Measurements from ENCODE around the gene KIR3DL2.
"Not testable (repeated sequence)": the region's sequence is repeated elsewhere in the genome, so short reads cannot be mapped to it uniquely, and the experiment has no call there.

The KIR3DL2 gene

GRCh38 chr19:54850061-54850640 is at the start of gene KIR3DL2:
TSS of gene KIR3DL2 (plus strand) at chr19:54850443. CDS start at chr19:54850476, 33 bp downstream.
- DNase-seq (ENCODE audit: low read depth in 2 of 2): peak in 1 of 2 donors; percentile 21

DNA sequence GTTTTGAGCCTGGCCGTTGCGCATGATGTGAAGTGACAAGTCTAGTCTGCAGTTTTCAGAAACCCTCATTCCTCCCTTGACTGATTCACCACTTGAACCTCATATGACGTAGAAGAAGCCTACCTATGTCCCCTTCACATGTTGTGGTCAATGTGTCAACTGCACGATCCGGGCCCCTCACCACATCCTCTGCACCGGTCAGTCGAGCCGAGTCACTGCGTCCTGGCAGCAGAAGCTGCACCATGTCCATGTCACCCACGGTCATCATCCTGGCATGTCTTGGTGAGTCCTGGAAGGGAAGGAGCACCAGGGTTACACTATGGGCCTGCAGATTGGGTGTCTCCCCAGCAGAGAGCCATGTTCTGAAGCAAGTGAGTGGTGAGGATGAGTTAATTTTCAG is 46.8 kb upstream of the KIR3DL2 start, which contains the start of gene KIR2DL4:
Gene KIR2DL4 (plus strand): TSS at position 201 of the 400 bp plus-strand sequence. CDS start 42 bp downstream, at position 243.
- DNase-seq (ENCODE audit: low read depth in 2 of 2): peak; percentile 25 to 39

- peak in 1 of 2 donors; percentile 18 for DNase-seq (ENCODE audit: low read depth in 2 of 2)
Measured at GRCh38 chr19:54804101-54804500, 46.1 kb upstream of the KIR3DL2 start.

DNA sequence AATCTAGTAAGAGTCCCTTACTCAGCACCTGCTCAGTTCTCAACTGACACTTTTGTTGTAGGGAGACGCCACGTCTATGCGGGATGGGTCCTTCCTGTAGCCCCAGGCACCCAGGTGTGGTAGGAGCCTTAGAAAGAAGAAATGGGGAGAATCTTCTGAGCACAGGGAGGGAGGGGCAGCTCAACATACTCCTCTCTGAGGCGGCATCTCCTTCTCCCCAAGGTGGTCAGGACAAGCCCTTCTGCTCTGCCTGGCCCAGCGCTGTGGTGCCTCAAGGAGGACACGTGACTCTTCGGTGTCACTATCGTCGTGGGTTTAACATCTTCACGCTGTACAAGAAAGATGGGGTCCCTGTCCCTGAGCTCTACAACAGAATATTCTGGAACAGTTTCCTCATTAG is 45.7 kb upstream of the KIR3DL2 start:
- no peak for DNase-seq (ENCODE audit: low read depth in 2 of 2)

- no peak for DNase-seq (ENCODE audit: low read depth in 2 of 2)
Measured at GRCh38 chr19:54805665-54806515, 44.4 kb upstream of the KIR3DL2 start.

DNA sequence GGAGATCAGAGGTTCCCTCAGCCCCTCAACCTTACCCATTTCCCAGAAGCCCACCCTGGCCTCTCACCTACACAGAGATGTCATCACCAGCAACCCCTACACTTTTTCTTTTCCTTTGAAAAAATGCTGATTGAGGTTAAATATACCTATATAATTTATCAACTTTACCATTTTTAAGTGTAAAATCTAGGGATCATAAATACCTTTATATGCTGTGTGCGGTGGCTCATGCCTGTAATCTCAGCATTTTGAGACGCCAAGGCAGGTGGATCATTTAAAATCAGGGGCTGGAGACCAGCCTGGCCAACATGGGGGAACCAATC is 43.8 kb upstream of the KIR3DL2 start:
- no peak for DNase-seq (ENCODE audit: low read depth in 2 of 2)

DNA sequence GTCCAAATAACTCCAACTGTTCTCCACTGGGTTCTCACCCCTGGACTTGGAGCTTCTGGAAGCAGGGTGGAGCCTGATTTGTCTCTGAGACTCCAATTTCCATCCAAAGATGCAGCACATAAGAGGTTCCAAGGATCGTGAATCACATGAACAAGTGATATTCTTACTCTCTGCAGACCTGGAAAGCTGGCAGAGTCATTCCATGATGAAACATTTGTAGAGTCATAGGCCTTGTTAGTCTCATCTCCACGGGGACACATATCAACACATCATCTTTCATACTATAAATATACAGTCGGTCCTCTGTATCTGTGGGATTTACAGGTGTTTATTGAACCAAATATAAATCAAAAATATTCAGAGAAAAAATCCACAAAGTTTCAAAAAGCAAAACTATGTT is 35.7 kb upstream of the KIR3DL2 start:
- not testable (repeated sequence) for DNase-seq (ENCODE audit: low read depth in 2 of 2)

DNA sequence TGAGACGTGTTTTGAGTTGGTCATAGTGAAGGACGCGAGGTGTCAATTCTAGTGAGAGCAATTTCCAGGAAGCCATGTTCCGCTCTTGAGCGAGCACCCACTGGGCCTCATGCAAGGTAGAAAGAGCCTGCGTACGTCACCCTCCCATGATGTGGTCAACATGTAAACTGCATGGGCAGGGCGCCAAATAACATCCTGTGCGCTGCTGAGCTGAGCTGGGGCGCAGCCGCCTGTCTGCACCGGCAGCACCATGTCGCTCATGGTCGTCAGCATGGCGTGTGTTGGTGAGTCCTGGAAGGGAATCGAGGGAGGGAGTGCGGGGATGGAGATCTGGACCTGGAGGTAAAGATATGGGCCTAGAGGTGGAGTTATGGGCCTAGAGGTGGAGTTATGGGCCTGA is 34.0 kb upstream of the KIR3DL2 start, which contains the start of gene KIR3DL1:
Gene KIR3DL1 (plus strand): TSS at position 218 of the 400 bp plus-strand sequence.
- not testable (repeated sequence) for DNase-seq (ENCODE audit: low read depth in 2 of 2)

DNA sequence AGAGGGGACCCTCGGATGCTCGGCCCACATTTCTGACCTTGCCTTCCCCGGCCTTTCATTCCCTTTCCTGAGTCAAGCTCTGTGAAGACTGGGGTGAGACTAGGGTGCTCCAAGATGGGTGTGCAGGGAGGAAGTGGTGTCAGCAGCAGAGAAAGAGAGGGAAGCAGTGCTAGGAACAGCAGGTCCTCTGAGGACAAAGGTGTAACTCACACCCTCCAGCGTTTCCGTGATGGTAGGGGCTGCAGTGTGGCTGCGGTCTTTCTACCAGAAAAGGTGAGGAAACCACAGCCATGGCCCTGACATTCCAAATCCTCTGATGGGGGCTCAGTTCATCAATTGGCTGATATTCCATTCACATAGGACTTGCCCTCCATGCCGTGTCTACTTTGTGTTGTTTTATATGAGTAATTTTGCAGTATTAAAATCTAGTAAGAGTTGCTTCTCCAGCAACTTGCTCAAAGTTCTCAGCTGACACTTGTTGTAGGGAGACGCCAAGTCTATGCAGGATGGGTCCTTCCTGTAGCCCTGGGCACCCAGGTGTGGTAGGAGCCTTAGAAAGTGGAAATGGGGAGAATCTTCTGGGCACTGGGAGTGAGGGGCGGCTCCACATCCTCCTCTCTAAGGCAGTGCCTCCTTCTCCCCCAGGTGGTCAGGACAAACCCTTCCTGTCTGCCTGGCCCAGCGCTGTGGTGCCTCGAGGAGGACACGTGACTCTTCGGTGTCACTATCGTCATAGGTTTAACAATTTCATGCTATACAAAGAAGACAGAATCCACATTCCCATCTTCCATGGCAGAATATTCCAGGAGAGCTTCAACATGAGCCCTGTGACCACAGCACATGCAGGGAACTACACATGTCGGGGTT is 32.3 kb upstream of the KIR3DL2 start:
- DNase-seq (ENCODE audit: low read depth in 2 of 2): no peak

- not testable (repeated sequence) for DNase-seq (ENCODE audit: low read depth in 2 of 2)
Measured at GRCh38 chr19:54824416-54824815, 25.8 kb upstream of the KIR3DL2 start.

DNA sequence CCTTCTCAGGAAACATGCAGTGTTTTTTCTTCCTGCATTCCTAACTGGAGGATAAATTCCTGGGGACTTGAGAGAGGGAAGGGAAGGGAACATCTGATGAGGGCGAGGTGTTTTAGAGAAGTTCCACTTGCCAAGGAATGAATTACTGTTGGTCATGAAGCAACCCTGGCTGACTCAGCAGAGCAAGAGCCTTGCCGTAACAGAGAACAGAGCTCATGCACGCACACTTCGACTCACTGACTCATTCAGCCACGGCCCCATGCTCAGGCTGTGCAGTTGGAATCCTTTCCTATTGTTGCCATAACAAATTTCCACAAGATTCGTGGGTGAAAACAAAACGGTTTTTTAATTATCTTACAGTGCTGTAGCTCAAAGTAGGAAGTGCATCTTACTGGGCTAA is 24.9 kb upstream of the KIR3DL2 start:
- DNase-seq (ENCODE audit: low read depth in 2 of 2): not testable (repeated sequence)

DNA sequence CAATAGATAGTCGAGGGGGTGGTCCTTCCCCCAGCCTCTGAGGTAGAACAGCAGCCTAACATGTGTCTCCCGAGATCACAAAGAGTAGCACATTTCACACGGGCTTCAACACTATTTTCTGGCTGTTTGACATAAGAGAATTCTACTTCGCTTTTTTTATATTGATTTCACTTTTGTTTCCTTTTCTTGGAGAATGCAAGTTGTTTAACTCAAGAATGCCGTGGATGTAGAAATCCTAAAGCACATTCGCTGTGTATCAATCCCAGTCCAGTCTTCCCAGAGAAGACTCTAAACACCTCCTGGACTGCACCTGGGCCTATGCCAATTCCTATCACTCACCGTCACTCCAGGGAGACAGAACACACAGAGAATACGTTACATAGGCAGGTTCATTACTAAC is 22.2 kb upstream of the KIR3DL2 start:
- not testable (repeated sequence) for DNase-seq (ENCODE audit: low read depth in 2 of 2)

GRCh38 chr19:54832496-54832895 is 17.7 kb upstream of the KIR3DL2 start, which contains the start of gene KIR2DS4:
TSS of gene KIR2DS4 (plus strand) at chr19:54832676.
- DNase-seq (ENCODE audit: low read depth in 2 of 2): not testable (repeated sequence)

- DNase-seq (ENCODE audit: low read depth in 2 of 2): peak in 1 of 2 donors; percentile 21
Measured at GRCh38 chr19:54835126-54835525, 15.1 kb upstream of the KIR3DL2 start.

DNA sequence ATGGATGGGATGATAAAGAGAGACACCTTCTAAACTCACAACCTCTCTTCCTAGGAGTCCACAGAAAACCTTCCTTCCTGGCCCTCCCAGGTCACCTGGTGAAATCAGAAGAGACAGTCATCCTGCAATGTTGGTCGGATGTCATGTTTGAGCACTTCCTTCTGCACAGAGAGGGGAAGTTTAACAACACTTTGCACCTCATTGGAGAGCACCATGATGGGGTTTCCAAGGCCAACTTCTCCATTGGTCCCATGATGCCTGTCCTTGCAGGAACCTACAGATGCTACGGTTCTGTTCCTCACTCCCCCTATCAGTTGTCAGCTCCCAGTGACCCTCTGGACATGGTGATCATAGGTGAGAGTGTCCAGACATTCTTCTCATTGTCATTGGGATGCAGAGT is 12.7 kb upstream of the KIR3DL2 start:
- not testable (repeated sequence) for DNase-seq (ENCODE audit: low read depth in 2 of 2)

DNA sequence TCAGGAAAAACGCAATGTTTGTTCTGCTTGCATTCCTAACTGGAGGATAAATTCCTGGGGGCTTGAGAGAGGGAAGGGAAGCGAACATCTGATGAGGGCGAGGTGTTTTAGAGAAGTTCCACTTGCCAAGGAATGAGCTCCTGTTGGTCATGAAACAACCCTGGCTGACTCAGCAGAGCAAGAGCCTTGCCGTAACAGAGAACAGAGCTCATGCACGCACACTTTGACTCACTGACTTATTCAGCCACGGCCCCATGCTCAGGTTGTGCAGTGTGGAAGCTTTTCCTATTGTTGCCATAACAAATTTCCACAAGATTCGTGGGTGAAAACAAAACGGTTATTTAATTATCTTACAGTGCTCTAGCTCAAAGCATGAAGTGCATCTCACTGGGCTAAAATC is 7.1 kb upstream of the KIR3DL2 start:
- DNase-seq (ENCODE audit: low read depth in 2 of 2): not testable (repeated sequence)

- no peak for DNase-seq (ENCODE audit: low read depth in 2 of 2)
Measured at GRCh38 chr19:54850930-54851329, 687 bp downstream of the KIR3DL2 start.

DNA sequence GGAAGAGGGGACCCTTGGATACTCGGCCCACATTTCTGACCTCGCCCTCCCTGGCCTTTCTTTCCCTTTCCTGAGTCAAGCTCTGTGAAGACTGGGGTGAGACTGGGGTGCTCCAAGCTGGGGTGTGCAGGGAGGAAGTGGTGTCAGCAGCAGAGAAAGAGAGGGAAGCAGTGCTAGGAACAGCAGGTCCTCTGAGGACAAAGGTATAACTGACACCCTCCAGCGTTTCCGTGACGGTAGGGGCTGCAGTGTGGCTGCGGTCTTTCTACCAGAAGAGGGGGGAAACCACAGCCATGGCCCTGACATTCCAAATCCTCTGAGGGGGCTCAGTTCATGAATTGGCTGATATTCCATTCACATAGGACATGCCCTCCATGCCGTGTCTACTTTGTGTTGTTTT is 1.1 kb downstream of the KIR3DL2 start:
- DNase-seq (ENCODE audit: low read depth in 2 of 2): no peak

GRCh38 chr19:54855241-54855640 is 5.0 kb downstream of the KIR3DL2 start:
- not testable (repeated sequence) for DNase-seq (ENCODE audit: low read depth in 2 of 2)

GRCh38 chr19:54858476-54858875 is 8.2 kb downstream of the KIR3DL2 start:
- DNase-seq (ENCODE audit: low read depth in 2 of 2): not testable (repeated sequence)

- DNase-seq (ENCODE audit: low read depth in 2 of 2): not testable (repeated sequence)
Measured at GRCh38 chr19:54859421-54859820, 9.2 kb downstream of the KIR3DL2 start.

- not testable (repeated sequence) for DNase-seq (ENCODE audit: low read depth in 2 of 2)
Measured at GRCh38 chr19:54863459-54863858, 13.2 kb downstream of the KIR3DL2 start.

All from stimulated activated CD8-positive, alpha-beta memory T cell treated with anti-CD3 and anti-CD28 coated beads, Interleukin-7, amount 100 ng/mL, for 4 hours (primary cell).